Vagina (tissue), 2 donors: ENCODE data around the gene STX5.

Source experiments
- CTCF ChIP-seq, 3 experiments: fragments of 450-650 bp in 2 of 3; fragments of 200-600 bp in 1 of 3; sonication (generic) in 1 of 3; IDR thresholded peaks; one replicate each; pipeline ENCODE4 v1.5.1; 2017 to 2019; ENCODE audit warnings: antibody characterized with exemption in 3 of 3, mild to moderate bottlenecking in 2 of 3, moderate library complexity in 2 of 3
- POLR2A ChIP-seq, 2 donors: fragments of 450-650 bp; IDR thresholded peaks; one replicate each; pipeline ENCODE4 v1.6.1; 2017; ENCODE audit warnings: antibody characterized with exemption in 2 of 2, mild to moderate bottlenecking in 2 of 2, moderate library complexity in 2 of 2
- POLR2AphosphoS5 ChIP-seq, 2 donors: sonication (generic); formaldehyde crosslinking; IDR thresholded peaks; one replicate each; pipeline ENCODE4 v1.9.0; 2017; ENCODE audit warnings: antibody characterized with exemption in 2 of 2, mild to moderate bottlenecking in 2 of 2, low read depth in 1 of 2; ENCODE audit not compliant: insufficient read depth in 1 of 2

GRCh38 chr11:62799486-62799885 is 32.4 kb downstream of the STX5 start:
- no peak for TF ChIP-seq CTCF (IDR thresholded peaks at IDR 0.05)
- TF ChIP-seq POLR2A (IDR thresholded peaks at IDR 0.05) = no peak
- TF ChIP-seq POLR2AphosphoS5 (IDR thresholded peaks at IDR 0.05; ENCODE audit: insufficient read depth in 1 of 2, low read depth in 1 of 2) = no peak
